Mesothelial cell of epicardium (in vitro differentiated cells): Measurements from ENCODE around the gene ZNF365. TPM values are rescaled to one million over a fixed set of nuclear protein-coding genes. Genes with fewer than 3 reads are reported as not detected.

Experiments used
- DNase-seq, 2 experiments: peaks; one replicate each; pipeline ENCODE4 v3.0.0; 2021; ENCODE audit warnings: low spot score in 2 of 2; ENCODE audit not compliant: unreplicated experiment in 2 of 2
- H3K27ac Mint-ChIP-seq: 2 replicates; pipeline ENCODE4 v1.8.0; 2021; ENCODE audit warnings: mixed read lengths
- H3K27me3 Mint-ChIP-seq: 2 replicates; pipeline ENCODE4 v1.8.0; 2021; ENCODE audit warnings: low read depth, mixed read lengths
- H3K36me3 Mint-ChIP-seq: 2 replicates; pipeline ENCODE4 v1.8.0; 2021; ENCODE audit warnings: mixed read lengths
- H3K4me1 Mint-ChIP-seq: 2 replicates; pipeline ENCODE4 v1.8.0; 2021; ENCODE audit warnings: mixed read lengths
- H3K4me3 Mint-ChIP-seq: 2 replicates; pipeline ENCODE4 v1.8.0; 2021; ENCODE audit warnings: mild to moderate bottlenecking, moderate library complexity, mixed read lengths
- H3K9me3 Mint-ChIP-seq: 2 replicates; pipeline ENCODE4 v1.8.0; 2021; ENCODE audit warnings: mixed read lengths
- CTCF ChIP-seq: fragments of 200-600 bp; sonication (generic); IDR thresholded peaks from one replicate; pipeline ENCODE4 v1.5.0; 2021; ENCODE audit warnings: antibody characterized with exemption; ENCODE audit not compliant: unreplicated experiment
- total RNA-seq: library from RNA; stranded (reverse); gene quantifications from 3 replicates; pipeline ENCODE4 v1.2.1, GENCODE V29; 2021

Gene ZNF365
- total RNA-seq, 1 donor from 2014 or later: not detected

- Mint-ChIP-seq H3K4me1 (peaks cover 7% of the 10 kb centered on the region), H3K9me3 (no peaks in the 10 kb centered on the region), H3K36me3 (no peaks in the 10 kb centered on the region), H3K4me3 (no peak overlapping the region), H3K27ac (no peak overlapping the region), H3K27me3 (peaks cover 27% of the 10 kb centered on the region)
- DNase-seq: no peak
- no peak for TF ChIP-seq CTCF
Measured at GRCh38 chr10:62379394-62379793, 5.2 kb downstream of the ZNF365 start.

GRCh38 chr10:62380016-62380415 is 5.8 kb downstream of the ZNF365 start:
- Mint-ChIP-seq H3K4me3 (no peak overlapping the region), H3K27ac (no peak overlapping the region), H3K36me3 (no peaks in the 10 kb centered on the region), H3K4me1 (peaks cover 7% of the 10 kb centered on the region), H3K27me3 (peaks cover 22% of the 10 kb centered on the region), H3K9me3 (no peaks in the 10 kb centered on the region)
- no peak for DNase-seq
- TF ChIP-seq CTCF: no peak

- peaks cover 7% of the 10 kb centered on the region for H3K27me3 Mint-ChIP-seq
- H3K4me1 Mint-ChIP-seq: peaks cover 7% of the 10 kb centered on the region
- no peak for DNase-seq
- no peaks in the 10 kb centered on the region for H3K36me3 Mint-ChIP-seq
- H3K9me3 Mint-ChIP-seq: no peaks in the 10 kb centered on the region
- no peak overlapping the region for H3K4me3 Mint-ChIP-seq
- TF ChIP-seq CTCF: no peak
- H3K27ac Mint-ChIP-seq: no peak overlapping the region
Measured at GRCh38 chr10:62381385-62382102, 7.4 kb downstream of the ZNF365 start.

GRCh38 chr10:62382831-62383230 is 8.7 kb downstream of the ZNF365 start:
- peaks cover 7% of the 10 kb centered on the region for H3K4me1 Mint-ChIP-seq
- no peak for DNase-seq
- H3K27ac Mint-ChIP-seq: no peak overlapping the region
- H3K9me3 Mint-ChIP-seq: no peaks in the 10 kb centered on the region
- H3K36me3 Mint-ChIP-seq: no peaks in the 10 kb centered on the region
- no peak overlapping the region for H3K4me3 Mint-ChIP-seq
- no peak for TF ChIP-seq CTCF
- no peaks in the 10 kb centered on the region for H3K27me3 Mint-ChIP-seq

- Mint-ChIP-seq H3K36me3 (no peaks in the 10 kb centered on the region), H3K4me3 (no peak overlapping the region), H3K27me3 (no peaks in the 10 kb centered on the region), H3K9me3 (no peaks in the 10 kb centered on the region), H3K27ac (no peak overlapping the region), H3K4me1 (peaks cover 7% of the 10 kb centered on the region)
- no peak for TF ChIP-seq CTCF
- no peak for DNase-seq
Measured at GRCh38 chr10:62384057-62384446, 9.9 kb downstream of the ZNF365 start.
